ENCODE data around the gene RPRD1B.

The RPRD1B gene

DNA sequence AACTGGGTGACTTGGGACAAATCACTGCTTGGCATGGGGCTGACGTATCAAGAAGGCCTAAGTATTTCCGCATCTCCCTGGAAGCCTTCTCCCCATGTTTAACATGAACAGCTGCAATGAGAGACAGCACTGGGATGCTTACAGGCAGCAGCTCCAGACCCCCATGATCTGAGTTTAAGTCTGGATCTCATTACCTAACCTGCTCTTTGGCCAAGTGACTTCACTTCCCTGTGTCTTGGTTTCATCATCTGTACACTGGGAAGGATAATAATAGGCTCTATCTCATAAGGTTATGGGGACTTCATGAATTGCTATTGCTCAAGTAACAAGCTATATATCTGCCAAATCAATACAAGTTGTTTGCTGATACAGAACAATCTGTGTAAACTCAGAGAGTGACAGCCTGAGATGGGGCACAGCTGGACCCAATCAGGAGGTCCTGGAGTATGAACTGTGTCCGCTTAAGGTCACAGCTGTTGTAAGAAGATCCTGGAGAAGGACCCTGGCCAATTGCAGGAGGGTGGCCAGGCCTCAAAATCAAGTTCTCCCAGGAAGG lies 75.5 kb downstream of the RPRD1B start:
- no peak for DNase-seq

GRCh38 chr20:38109591-38110524 lies 76.3 kb downstream of the RPRD1B start:
- DNase-seq, result no peak

DNA sequence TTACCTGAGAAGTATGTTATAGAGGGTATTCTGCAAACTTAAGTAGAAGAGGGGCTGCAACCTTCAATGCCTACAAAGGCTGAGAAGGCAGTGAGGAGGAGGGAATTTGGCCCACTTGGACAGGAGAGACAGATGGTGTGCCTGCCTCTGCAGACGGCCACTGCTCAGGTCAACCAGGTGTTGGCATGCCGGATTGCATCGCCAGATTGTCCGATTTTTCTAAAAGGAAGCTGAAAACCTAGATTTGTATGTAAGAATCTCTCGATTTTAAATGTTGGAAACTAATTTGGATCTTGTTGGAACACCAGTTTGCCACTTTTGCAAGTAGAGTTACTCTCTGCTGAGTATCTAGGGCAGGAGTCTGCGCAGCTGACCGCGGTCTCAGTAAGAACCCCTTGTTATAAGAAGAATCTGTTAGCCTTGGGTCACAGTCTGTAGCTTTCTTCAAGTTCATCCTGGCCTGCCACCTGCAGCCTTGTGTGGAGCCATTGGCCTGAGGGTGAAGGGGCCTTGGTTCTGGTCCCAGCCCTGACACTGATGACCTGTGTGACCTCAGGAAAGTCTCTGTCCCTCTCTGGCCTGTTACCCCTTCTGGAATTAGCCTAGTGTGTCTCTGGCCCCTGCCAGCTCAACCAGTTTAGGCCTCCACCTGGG lies 77.1 kb downstream of the RPRD1B start:
- no peak for DNase-seq

DNA sequence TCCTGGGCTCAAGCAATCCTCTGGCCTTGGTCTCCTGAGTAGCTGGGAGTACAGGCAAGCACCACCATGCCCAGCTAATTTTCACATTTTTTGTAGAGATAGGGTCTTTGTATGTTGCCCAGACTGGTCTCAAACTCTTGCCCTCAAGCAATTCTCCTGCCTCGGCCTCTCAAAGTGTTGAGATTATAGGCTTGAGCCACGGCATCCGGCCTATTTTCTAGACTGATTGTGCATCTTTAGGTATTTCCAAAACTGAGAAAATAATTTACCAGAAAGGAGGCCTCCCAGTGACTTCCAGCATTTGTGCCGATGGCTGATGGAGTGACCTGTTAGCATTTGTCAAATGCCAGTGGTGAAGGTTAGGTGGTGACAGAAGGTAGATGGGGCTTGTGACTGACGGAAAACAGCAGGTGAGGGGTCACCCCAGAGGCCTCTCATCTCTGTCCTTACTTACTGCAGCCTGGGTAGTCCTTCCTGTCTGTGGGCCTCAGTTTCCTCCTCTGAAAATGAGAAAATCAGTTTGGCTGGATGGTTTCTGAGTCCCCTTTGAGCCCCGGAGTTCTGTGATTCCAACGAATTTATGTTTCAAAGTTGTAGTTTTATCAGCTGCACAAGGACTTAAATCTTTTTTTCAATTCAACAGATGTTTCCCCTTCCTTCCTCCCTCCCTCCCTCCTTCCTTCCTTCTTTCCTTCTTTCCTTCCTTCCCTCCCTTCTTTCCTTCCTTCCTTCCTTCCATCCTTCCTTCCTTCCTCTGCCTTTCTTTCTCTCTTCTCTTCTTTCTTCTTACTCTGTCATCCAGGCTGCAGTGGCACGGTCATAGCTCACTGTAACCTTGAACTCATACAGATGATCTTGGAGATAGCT lies 78.1 kb downstream of the RPRD1B start:
- no peak for DNase-seq

DNA sequence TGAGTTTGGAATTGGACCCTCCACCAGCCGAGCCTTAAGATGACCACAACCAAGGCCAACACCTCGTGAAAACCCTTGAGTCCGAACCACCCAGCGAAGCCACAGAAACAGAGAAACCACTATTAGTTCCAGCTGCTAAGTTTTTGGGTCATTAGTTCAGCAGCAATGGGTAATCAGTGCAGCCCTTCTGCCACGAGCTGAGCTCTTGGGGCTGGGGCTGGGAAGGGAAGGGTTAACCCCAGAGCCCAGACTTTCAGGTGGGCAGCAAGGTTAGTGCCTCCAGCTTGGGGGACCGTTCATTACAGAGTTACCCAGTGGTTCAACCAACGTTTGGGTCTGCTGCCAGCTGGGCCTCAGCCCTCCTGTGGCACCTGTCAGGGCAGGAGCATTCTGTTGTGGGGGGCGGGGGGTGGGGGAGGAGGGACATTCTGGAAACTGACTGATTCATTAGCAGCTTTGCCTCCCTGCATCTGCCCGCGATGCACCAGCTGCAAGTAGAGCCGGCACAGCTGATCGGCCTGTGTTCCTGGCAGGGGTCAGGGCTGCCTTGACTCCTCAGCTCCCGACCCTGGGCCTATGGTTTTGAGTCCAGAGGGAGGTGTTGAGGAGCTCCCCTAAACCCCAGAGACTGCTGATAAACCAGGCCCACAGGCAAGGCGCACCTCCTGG lies 78.8 kb downstream of the RPRD1B start:
- DNase-seq, result no peak

DNA sequence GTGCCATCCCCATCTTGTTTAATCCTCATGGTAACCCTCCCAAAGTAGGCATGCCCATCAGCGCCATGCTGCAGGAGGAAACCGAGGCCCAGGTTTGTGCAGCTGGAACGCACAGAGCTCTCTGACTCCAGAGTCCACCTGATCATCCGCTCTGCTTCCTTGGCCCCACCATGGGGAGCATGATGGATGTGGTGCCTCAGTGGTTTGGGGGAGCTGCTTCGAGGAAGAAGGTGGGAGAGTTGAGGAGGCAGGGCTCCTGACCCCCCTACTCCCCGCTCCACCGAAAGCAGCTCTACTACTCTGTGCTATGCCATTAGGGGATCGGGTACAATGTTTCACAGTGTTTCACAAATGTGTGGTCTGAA lies 79.4 kb downstream of the RPRD1B start:
- DNase-seq, result no peak

DNA sequence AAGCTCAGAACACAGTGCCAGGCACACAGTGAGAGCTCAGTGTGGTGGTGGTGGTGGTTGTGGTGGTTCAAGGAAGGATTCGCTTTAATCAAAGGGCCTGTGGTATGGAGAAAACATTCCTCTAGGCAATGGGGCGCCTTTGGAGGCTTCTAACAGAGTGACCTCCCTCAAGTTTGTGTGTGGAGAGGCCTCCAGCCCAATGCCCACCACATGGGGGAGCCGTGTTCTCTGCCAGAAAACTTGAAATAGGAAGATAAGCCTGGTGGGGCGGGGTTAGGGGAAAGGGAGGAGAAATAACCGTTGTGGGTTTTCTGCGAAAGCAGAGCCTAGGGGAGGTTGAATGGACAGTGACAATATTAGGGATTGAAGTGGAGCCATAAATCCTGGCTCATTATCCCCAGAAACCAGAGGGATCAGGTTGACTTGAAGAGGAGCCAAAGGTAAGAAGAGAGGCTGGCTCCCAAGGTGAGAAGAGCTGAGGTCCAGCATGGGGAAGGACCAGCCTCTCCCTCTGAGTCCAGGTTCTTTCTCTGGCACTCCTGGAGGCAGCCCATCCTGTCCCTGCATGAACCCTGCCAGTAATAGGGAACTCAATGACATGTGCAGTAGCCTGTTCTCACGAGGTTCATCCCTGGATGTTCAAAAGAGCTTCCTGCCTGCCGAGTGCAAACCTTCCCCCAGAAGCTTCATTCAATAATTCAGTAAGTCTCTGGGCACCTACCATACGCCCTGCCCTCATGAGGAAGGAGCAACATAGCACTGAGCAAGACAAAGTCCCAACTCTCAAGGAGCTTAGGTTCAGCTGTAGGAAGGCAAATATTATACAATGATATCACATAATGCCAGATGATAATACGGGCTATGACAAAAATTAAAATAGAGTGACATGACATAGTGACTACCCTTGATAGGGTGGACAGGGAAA lies 80.1 kb downstream of the RPRD1B start:
- DNase-seq, result no peak

DNA sequence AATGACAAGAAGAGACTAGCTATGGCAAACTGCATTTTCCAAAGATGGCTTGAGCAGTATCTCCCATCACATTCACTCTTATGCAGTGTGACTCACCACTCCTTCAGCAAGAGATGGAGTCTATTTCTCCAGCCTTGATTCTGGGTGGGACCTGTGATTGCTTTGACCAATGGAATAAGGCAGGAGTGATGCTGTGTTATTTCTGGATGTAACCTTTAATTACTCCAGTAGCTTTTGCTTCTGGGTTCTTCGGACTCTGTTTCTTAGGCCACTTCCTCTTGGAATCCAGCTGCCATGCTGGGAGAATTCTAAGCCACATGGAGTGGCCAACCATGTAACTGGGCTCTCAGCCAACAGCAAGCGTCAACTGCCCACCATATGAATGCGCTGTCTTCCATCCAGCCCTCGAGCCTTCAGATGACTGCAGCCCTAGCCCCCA lies 80.8 kb downstream of the RPRD1B start:
- DNase-seq, result no peak

DNA sequence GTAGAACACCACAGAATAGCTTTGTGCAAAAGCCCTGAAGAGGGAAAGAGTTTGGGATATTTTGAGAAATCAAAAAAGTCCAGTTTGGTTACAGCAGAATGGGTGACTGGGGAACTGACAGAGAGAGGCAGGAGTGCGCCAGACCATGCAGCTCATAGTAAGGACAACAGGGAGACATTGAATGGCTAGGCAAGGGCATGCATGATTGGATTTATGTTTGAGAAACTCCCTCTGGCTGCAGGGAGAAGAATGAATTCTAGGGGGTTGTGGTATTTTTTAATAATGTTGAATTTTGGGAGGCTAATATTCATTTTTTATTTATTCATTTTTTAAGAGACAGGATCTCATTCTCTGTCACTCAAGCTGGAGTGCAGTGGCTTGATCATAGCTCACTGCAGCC lies 81.7 kb downstream of the RPRD1B start:
- no peak for DNase-seq

DNA sequence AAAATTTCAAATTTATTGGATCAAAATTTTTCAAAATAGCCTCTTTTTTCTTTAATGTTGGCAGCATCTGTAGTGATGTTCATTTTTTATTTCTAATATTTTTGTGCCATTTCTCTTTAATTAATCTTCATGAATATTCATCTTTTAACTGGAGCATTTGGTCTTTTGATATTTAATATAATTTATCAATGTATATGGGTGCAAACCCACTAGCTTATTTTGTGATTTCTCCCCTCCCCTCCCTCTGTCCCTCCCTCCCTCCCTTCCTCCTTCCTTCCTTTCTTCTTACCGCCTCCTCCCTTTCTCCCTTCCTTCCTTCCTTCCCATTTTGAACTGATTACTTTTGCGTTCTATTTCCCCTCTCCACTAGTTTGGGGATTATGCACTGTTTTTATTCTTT lies 82.3 kb downstream of the RPRD1B start:
- no peak for DNase-seq

DNA sequence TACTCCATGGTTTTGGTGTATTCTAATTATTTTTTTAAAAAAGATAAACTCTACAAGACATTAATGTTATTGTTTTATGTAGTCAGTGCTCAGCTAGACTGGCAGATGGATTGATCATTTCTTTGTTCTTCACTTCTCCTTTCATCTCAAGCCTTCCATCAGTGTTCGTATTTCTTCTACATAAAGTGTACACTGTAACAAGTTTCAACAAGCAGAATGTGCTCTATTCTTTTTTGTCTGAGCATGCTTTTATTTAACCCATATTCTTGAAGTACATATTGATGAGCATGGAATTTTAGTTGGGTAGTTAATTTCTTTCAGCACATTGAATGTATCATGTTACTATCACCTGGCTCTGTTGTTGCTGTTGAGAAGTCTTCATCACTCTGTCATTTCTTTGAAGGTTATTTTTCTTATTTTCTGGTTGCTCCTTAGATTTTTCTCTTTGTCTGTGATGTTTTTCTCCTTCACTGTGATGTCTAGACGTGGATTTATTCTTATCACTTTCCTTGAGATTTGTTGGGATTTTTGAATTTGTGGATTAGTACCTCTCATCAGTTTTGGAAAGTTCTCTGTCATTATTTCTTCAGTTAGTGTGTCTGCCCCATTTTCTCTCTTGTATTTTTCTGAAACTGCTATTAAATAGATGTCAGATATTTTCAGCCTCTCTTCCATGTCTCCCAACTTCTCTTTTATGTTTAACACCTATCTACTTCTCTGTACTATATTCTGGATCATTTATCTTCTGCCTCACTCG lies 83.0 kb downstream of the RPRD1B start:
- no peak for DNase-seq

GRCh38 chr20:38117205-38117604 lies 83.7 kb downstream of the RPRD1B start:
- DNase-seq, result no peak

- no peak for DNase-seq
Measured at GRCh38 chr20:38117635-38118034, 84.1 kb downstream of the RPRD1B start.

GRCh38 chr20:38119446-38119845 lies 85.9 kb downstream of the RPRD1B start:
- DNase-seq, result no peak

GRCh38 chr20:38120625-38120988 lies 87.1 kb downstream of the RPRD1B start:
- DNase-seq, result no peak

DNA sequence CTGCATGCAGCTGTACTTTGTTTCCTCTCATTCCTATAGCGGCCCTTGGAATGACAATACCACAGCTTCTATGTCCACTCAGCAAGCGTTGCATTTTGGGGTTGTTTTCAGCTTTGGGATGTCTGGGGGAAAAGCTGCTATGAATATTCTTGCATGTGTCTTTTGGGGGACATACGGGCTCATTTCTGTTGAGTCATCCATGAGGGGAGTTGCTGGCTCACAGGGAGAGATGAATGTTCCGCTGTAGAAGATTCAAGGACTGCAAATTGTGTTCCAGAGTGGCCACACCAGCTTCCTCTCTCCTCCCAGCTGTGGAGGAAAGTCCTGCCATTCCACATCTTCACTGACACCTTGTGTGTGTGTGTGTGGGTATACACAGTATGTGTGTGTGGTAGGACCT lies 88.2 kb downstream of the RPRD1B start:
- DNase-seq, result no peak

GRCh38 chr20:38123021-38123587 lies 89.6 kb downstream of the RPRD1B start:
- DNase-seq, result no peak

DNA sequence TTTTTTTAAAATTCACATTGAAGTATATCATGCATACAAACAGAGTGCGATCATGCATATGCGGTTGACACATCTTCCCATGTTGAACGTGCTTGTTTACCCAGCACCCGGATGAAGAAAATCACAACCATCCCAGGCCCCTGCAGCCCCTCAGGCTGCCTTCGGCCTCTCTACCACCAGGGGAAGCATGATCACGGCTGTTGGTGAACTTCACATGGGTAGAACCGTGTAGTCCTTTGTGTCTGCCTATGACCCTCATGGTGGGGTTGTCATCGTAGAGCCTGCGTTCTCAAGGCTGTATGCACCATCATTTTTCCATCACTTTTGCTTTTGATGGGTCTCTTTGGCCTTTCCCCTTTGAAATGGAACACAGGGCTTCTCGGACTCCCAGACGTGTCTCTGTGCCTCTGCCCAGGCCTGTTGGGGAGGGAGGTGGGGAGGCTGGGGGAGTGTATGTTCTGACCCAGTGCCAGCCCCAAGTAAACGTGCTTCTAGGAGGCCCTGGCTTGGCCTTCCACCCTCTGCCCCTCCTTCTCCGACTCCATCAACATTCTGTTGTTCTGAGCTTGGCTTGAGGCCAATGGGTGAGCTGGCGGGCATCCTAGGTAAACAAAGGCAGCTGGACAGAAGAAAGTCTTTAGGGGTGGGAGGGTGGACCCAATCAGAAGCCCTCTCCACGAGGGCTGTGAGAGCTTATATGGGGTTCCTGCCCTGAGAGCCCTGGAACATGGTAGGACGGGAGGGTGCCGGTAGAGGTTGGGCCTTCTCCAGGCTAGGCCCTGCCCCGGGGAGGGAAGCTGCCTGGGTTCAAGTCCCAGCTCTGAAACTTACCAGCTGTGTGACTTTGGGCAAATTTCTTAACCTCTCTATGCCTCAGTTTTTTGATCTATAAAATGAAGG lies 91.9 kb downstream of the RPRD1B start:
- no peak for DNase-seq
